ENCODE measurements around the gene PEAR1.

PEAR1 gene

GRCh38 chr1:156951371-156951770, 57.9 kb downstream of the PEAR1 start:
- no peak for DNase-seq (ENCODE audit: extremely low spot score, insufficient read length, low read depth)
- no peak for FAIRE-seq

GRCh38 chr1:156953571-156953970, 60.1 kb downstream of the PEAR1 start:
- no peak for DNase-seq (ENCODE audit: extremely low spot score, insufficient read length, low read depth)
- FAIRE-seq: no peak

DNA sequence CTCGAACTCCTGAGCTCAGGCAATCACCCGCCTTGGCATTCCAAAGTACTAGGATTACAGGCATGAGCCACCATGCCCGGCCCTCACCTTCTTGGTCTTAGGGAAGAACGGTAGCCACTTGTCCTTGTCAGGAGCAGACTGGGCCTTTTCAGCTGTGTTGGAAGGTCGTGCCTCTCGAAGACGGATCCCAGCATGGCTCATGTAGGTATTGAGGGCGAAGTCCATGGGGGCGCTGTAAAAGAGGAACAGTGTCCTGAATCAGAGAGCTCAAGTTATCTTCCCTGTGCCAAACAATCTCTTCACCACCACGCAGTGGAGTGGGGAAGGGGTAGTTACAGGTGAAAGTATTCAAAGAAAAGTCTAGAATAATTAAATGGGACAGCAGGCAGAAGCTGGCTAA, 62.8 kb downstream of the PEAR1 start:
- DNase-seq (ENCODE audit: extremely low spot score, insufficient read length, low read depth) (no peak), FAIRE-seq (no peak)

DNA sequence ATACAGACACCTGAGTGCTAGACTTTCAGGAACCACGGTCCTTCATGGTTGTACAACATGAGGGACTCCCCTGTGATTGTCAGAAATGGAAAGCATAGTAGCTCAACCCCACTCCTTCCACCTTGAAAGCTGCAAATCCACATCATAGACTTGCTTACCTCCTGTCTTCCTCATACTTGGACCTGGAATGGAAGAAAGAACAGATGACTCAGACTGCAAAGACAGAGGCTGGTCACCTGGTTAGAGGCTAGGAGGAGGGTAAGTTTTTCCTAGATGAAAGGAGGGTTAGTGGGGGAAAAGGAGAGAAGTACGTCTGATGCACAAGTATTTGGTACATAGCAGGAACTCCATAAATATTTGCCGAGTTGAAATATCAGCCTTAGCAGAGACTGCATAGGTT, 64.1 kb downstream of the PEAR1 start:
- DNase-seq (ENCODE audit: extremely low spot score, insufficient read length, low read depth): no peak
- FAIRE-seq: no peak

- DNase-seq (ENCODE audit: extremely low spot score, insufficient read length, low read depth) (no peak), FAIRE-seq (no peak)
Observed at GRCh38 chr1:156958247-156958714, 64.8 kb downstream of the PEAR1 start.

DNA sequence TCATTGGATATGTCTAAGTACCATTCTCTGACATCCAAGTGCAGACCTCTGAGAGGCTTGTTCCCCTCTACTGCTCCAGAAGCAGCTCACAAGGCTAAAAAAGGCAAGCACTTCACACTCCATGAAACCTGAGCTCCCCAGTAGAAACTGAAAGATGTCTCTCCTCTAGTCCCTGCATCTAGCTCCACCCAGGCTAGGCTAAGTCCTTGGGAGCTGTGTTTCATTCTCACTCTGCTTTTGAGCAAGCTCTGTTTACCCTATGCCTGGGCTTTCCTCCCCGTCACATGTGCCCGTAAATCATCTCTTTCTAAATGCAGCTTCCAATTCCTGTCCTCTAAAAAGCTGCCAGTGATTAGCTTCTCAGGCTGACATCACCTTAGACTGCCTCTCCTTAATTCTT, 65.9 kb downstream of the PEAR1 start:
- FAIRE-seq (no peak), DNase-seq (ENCODE audit: extremely low spot score, insufficient read length, low read depth) (no peak)

GRCh38 chr1:156959925-156960324, 66.4 kb downstream of the PEAR1 start:
- DNase-seq (ENCODE audit: extremely low spot score, insufficient read length, low read depth) (no peak), FAIRE-seq (no peak)

GRCh38 chr1:156961709-156962108, 68.2 kb downstream of the PEAR1 start:
- no peak for DNase-seq (ENCODE audit: extremely low spot score, insufficient read length, low read depth)
- FAIRE-seq: no peak

DNA sequence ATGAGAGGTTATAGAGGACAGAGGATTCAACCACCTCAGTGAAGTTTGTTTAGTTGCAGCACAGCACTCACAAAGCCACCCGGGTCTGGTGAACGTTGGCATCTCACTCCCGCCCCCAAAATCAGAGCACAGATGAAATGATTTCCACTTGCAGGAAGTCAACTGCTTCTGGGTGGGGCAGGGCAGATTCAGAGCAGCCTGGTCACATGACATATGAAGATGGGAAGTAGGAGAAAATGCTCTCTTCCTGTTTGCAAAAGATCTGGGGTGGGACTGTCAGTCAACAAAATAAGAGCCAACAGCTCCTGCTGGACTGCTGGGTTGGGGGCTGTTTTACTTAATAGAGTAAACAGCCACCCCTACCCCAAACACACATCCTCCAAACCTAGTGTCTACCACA, 70.1 kb downstream of the PEAR1 start:
- no peak for FAIRE-seq
- no peak for DNase-seq (ENCODE audit: extremely low spot score, insufficient read length, low read depth)

DNA sequence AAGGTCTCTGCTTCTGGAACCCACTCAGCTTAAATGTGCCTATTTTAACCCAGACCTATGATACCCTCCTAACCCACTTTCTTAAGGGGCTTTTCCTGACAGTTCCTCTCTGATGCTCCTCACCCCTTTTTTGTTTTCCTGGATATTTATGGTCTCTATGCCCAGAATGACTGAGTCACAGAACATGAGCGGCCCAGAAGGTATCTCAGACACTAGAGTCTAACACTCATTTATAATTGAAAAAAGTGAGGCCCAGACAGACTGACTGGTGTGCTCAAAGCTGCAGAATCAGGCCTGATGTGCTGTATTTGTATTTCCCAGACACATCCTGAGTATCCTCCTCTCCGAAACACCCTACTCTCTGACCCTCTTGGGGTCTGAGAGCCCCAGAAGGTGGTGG, 70.9 kb downstream of the PEAR1 start:
- FAIRE-seq: no peak
- DNase-seq (ENCODE audit: extremely low spot score, insufficient read length, low read depth): no peak
